NCI-H1436 (cell line): ENCODE results near the gene STPG2.
"Not testable (repeated sequence)": the region's sequence is repeated elsewhere in the genome, so short reads cannot be mapped to it uniquely, and the experiment has no call there.

Source experiments
- DNase-seq: peaks from one replicate; lab custom pipeline; 2025; lab: John Stamatoyannopoulos, UW

Gene STPG2

GRCh38 chr4:97942951-97943350 is 200.3 kb downstream of the STPG2 start:
- DNase-seq, result no peak

- no peak for DNase-seq
Measured at GRCh38 chr4:97942137-97942536, 201.1 kb downstream of the STPG2 start.

GRCh38 chr4:97938141-97938540 is 205.1 kb downstream of the STPG2 start:
- DNase-seq, result no peak

GRCh38 chr4:97924341-97924958 is 218.8 kb downstream of the STPG2 start:
- DNase-seq, result no peak

GRCh38 chr4:97923096-97923495 is 220.2 kb downstream of the STPG2 start:
- no peak for DNase-seq

- no peak for DNase-seq
Measured at GRCh38 chr4:97917115-97917514, 226.2 kb downstream of the STPG2 start.

- DNase-seq, result no peak
Measured at GRCh38 chr4:97912156-97912555, 231.1 kb downstream of the STPG2 start.

- no peak for DNase-seq
Measured at GRCh38 chr4:97911236-97911906, 231.9 kb downstream of the STPG2 start.

GRCh38 chr4:97910005-97910404 is 233.3 kb downstream of the STPG2 start:
- DNase-seq, result no peak

GRCh38 chr4:97903436-97904189 is 239.7 kb downstream of the STPG2 start:
- not testable (repeated sequence) for DNase-seq

GRCh38 chr4:97900229-97900628 is 243.0 kb downstream of the STPG2 start:
- no peak for DNase-seq

GRCh38 chr4:97892592-97893266 is 250.5 kb downstream of the STPG2 start:
- DNase-seq, result no peak

- no peak for DNase-seq
Measured at GRCh38 chr4:97879942-97880341, 263.3 kb downstream of the STPG2 start.

- no peak for DNase-seq
Measured at GRCh38 chr4:97868097-97868496, 275.2 kb downstream of the STPG2 start.

- DNase-seq, result no peak
Measured at GRCh38 chr4:97867557-97868091, 275.7 kb downstream of the STPG2 start.

GRCh38 chr4:97866821-97867556 is 276.3 kb downstream of the STPG2 start:
- DNase-seq, result no peak

- no peak for DNase-seq
Measured at GRCh38 chr4:97851115-97851514, 292.2 kb downstream of the STPG2 start.

- no peak for DNase-seq
Measured at GRCh38 chr4:97845758-97846157, 297.5 kb downstream of the STPG2 start.

- DNase-seq, result no peak
Measured at GRCh38 chr4:97841512-97841911, 301.8 kb downstream of the STPG2 start.

GRCh38 chr4:97836662-97837061 is 306.6 kb downstream of the STPG2 start:
- no peak for DNase-seq

- no peak for DNase-seq
Measured at GRCh38 chr4:97828646-97829045, 314.6 kb downstream of the STPG2 start.

- no peak for DNase-seq
Measured at GRCh38 chr4:97819294-97819693, 324.0 kb downstream of the STPG2 start.
